Heart left ventricle (tissue), 16 donors: ENCODE data around the gene KCP. TPM values are rescaled to one million over a fixed set of nuclear protein-coding genes. Genes with fewer than 3 reads are reported as not detected.

Experiments used
- ATAC-seq, 4 donors: fragments of 200-7000 bp; cut with Tn5 transposase; one replicate each; pipeline ENCODE4 v1.9.1; 2020 to 2022; ENCODE audit warnings: moderate library complexity in 4 of 4, mild to moderate bottlenecking in 3 of 4, moderate number of reproducible peaks in 1 of 4
- DNase-seq, 5 donors: peaks; one replicate each; pipeline ENCODE4 v3.0.0-alpha.2; 2020
- H3K27ac ChIP-seq, 12 donors: fragments of 200-600 bp; sonication (generic) in 4 of 12; one replicate each; pipeline versions ENCODE4 v1.5.0 to v1.8.0; 2016 to 2022; ENCODE audit warnings: mild to moderate bottlenecking in 2 of 12
- H3K27me3 ChIP-seq, 9 donors: fragments of 200-600 bp; sonication (generic) in 2 of 9; one replicate each; pipeline versions ENCODE4 v1.5.1 to v1.8.0; 2016 to 2022; ENCODE audit warnings: mild to moderate bottlenecking in 3 of 9
- H3K36me3 ChIP-seq, 9 donors: fragments of 200-600 bp; sonication (generic) in 2 of 9; one replicate each; pipeline versions ENCODE4 v1.5.0 to v1.8.0; 2018 to 2022; ENCODE audit warnings: mild to moderate bottlenecking in 2 of 9
- H3K4me1 ChIP-seq, 12 donors: fragments of 200-600 bp; sonication (generic) in 4 of 12; one replicate each; pipeline versions ENCODE4 v1.5.0 to v1.8.0; 2016 to 2022; ENCODE audit warnings: mild to moderate bottlenecking in 3 of 12
- H3K4me3 ChIP-seq, 12 donors: fragments of 200-600 bp; sonication (generic) in 4 of 12; one replicate each; pipeline versions ENCODE4 v1.5.0 to v1.8.0; 2017 to 2022; ENCODE audit warnings: mild to moderate bottlenecking in 9 of 12, moderate library complexity in 4 of 12
- H3K9me3 ChIP-seq, 12 donors: fragments of 200-600 bp; sonication (generic) in 4 of 12; one replicate each; pipeline versions ENCODE4 v1.5.0 to v1.8.0; 2016 to 2022; ENCODE audit warnings: mild to moderate bottlenecking in 1 of 12
- CTCF ChIP-seq, 12 donors: fragments of 200-600 bp; sonication (generic) in 4 of 12; IDR thresholded peaks; one replicate each; pipeline versions ENCODE4 v1.5.0 to v1.8.0; 2018 to 2022; ENCODE audit warnings: antibody characterized with exemption in 12 of 12, mild to moderate bottlenecking in 5 of 12
- POLR2A ChIP-seq, 2 donors: fragments of 450-650 bp; IDR thresholded peaks; one replicate each; pipeline ENCODE4 v1.6.1; 2017; ENCODE audit warnings: antibody characterized with exemption in 2 of 2, mild to moderate bottlenecking in 2 of 2, moderate library complexity in 2 of 2
- WGBS, 4 donors: extraction: QIAGEN DNeasy Blood & Tissue Kit in 2 of 4; methylation state at CpG; one replicate each; pipeline versions ENCODE4 v1.1.5 to v1.1.7; 2013 to 2018; 5-methylcytosine and 5-hydroxymethylcytosine counted together
- intact Hi-C, 10 donors: fragments of 100-400 bp; cut with DNase I; formaldehyde crosslinking; loops; one replicate each; pipeline versions ENCODE4 v1.11.1 to v1.14.2; 2022
- polyA plus RNA-seq, 2 donors: library from polyadenylated mRNA; stranded (reverse); fragments of 200-250 nt; gene quantifications; one replicate each; pipeline ENCODE4 v1.2.3, GENCODE V29; 2013
- total RNA-seq, 9 donors: library from RNA; depleted of rRNA in 2 of 9; stranded (reverse); fragments of >200 nt in 2 of 9; fragmentation: NEBNext Ultra II Directional in 3 of 9; extraction: Animal tissue kit (Norgen Biotek cat#: 25700) in 3 of 9; gene quantifications; one replicate each; pipeline versions ENCODE4 v1.1.0 to v1.2.4, GENCODE V29; 2016 to 2023
- donor health status: ischemic (EF 13 %, LVEDD 7.1; RV severe dilation, severe dysfunction).
- donor health status: healthy with polysubstance abuse.
- donor health status: DM: no; HTN: yes; CAD: no.
- donor health status: DM: no; HTN: no; CAD: no.
- donor health status: ischemic (EF 25% LVEDD 6.9; RV normal size, moderate dysfunction).
- donor health status: ischemic (EF 25% LVEDD 5.7; RV mildly dilated, moderate dysfunction).
- donor health status: healthy.
- donor health status: DM: yes; HTN: yes; CAD: no.
- donor health status: ischemic (EF 35%, LVEDD 5.7; RV mildly dilated, moderate dysfunction).
- donor health status: nonischemic (EF 11% LVEDD 7.7; RV severe dilation, severe dysfunction).
- donor health status: DM: yes; HTN: yes; CAD: no.
- donor health status: PGD.
- donor health status: ischemic (EF 29% LVEDD 5.4; RV normal size, mild dysfunction).
- donor health status: nonischemic (EF 23%, LVEDD 6.1; RV moderate dilation, normal function).

Gene KCP
- total and polyA plus RNA-seq, 11 donors, result 0.14 to 1.3 (median 0.29) TPM; not detected in 1

GRCh38 chr7:128882134-128882533, 28.4 kb downstream of the KCP start:
- Histone ChIP-seq H3K4me1 (peaks cover 0 to 8% (median 0%) of the 10 kb centered on the region in 12 donors), H3K4me3 (no peak overlapping the region), H3K27me3 (no peaks in the 10 kb centered on the region), H3K9me3 (no peaks in the 10 kb centered on the region), H3K27ac (no peak overlapping the region), H3K36me3 (no peaks in the 10 kb centered on the region)
- DNase-seq (peak in 2 of 5 donors; percentile 4 to 33), ATAC-seq (no peak)
- TF ChIP-seq POLR2A (IDR thresholded peaks at IDR 0.05) (no peak), CTCF (IDR thresholded peaks at IDR 0.05) (no peak)
- 86 to 91% (median 88%) methylated on average over 8 of the region's 8 CpGs for WGBS, 4 donors
- intact Hi-C loops, result loop anchor here (2.0 to 10.0 kb wide), 12 partner anchors 90 to 720 kb away; partner anchors contain the start of genes METTL2B (in 2 of the 10), CALU (in 1 of the 10) and CCDC136 (in 1 of the 10)

GRCh38 chr7:128881458-128882125, 28.9 kb downstream of the KCP start:
- no peaks in the 10 kb centered on the region for H3K9me3 ChIP-seq
- no peaks in the 10 kb centered on the region for H3K27me3 ChIP-seq
- peaks cover 0 to 8% (median 0%) of the 10 kb centered on the region in 12 donors for H3K4me1 ChIP-seq
- no peak overlapping the region for H3K27ac ChIP-seq
- H3K4me3 ChIP-seq, result no peak overlapping the region
- TF ChIP-seq POLR2A (IDR thresholded peaks at IDR 0.05), result no peak
- no peak for TF ChIP-seq CTCF (IDR thresholded peaks at IDR 0.05)
- whole genome bisulfite sequencing, 4 donors, result 84 to 88% (median 87%) methylated on average over 10 of the region's 10 CpGs
- H3K36me3 ChIP-seq, result no peaks in the 10 kb centered on the region
- ATAC-seq (no peak), DNase-seq (peak in 2 of 5 donors; percentile 11 to 20)
- intact Hi-C loops, result loop anchor here (2.0 to 10.0 kb wide), 12 partner anchors 89 to 721 kb away; partner anchors contain the start of genes METTL2B (in 2 of the 10), CALU (in 1 of the 10) and CCDC136 (in 1 of the 10)

- H3K36me3 ChIP-seq, result no peaks in the 10 kb centered on the region
- TF ChIP-seq CTCF (IDR thresholded peaks at IDR 0.05) (no peak), POLR2A (IDR thresholded peaks at IDR 0.05) (no peak)
- intact Hi-C loops, result loop anchor here in 9 of 10 donors (5.0 to 10.0 kb wide), 11 partner anchors 89 to 721 kb away; partner anchors contain the start of genes METTL2B (in 2 of the 9), CALU (in 1 of the 9) and CCDC136 (in 1 of the 9)
- ATAC-seq, result no peak
- H3K4me1 ChIP-seq, result peaks cover 0 to 8% (median 0%) of the 10 kb centered on the region in 12 donors
- no peaks in the 10 kb centered on the region for H3K9me3 ChIP-seq
- peak in 2 of 5 donors; percentile 13 to 38 for DNase-seq
- 75 to 91% (median 79%) methylated on average over 9 to 11 of the region's 11 CpGs for WGBS, 4 donors
- no peaks in the 10 kb centered on the region for H3K27me3 ChIP-seq
- no peak overlapping the region for H3K4me3 ChIP-seq
- no peak overlapping the region for H3K27ac ChIP-seq
These were observed 29.6 kb downstream of the KCP start for GRCh38 chr7:128880791-128881457.
